ENCODE measurements around the gene PGBD5.

The PGBD5 gene

GRCh38 chr1:230308039-230308438 lies 118.1 kb downstream of the PGBD5 start:
- ChIA-PET CTCF (interaction anchor here (1.5 kb wide), 1 partner anchor 646 kb away, joined by 9 read pairs; no protein-coding TSS in a partner anchor), POLR2A (no interaction called here)
- no peak overlapping the region for H3K4me3 ChIP-seq (ENCODE audit: low read depth, low read length)
- TF ChIP-seq CTCF (IDR thresholded peaks at IDR 0.05; ENCODE audit: insufficient read depth, low read length, missing control alignments): no peak
- DNase-seq (ENCODE audit: low read depth, low spot score): no peak

- no peak for DNase-seq (ENCODE audit: low read depth, low spot score)
- no peak for TF ChIP-seq CTCF (IDR thresholded peaks at IDR 0.05; ENCODE audit: insufficient read depth, low read length, missing control alignments)
- ChIA-PET POLR2A (no interaction called here), CTCF (no interaction called here)
- H3K4me3 ChIP-seq (ENCODE audit: low read depth, low read length): no peak overlapping the region
Observed at GRCh38 chr1:230307213-230307612, 118.9 kb downstream of the PGBD5 start.

GRCh38 chr1:230306169-230306568 lies 120.0 kb downstream of the PGBD5 start:
- CTCF ChIA-PET: interaction anchor here (0.6 to 2.6 kb wide), 4 partner anchors 8 to 645 kb away, joined by 3 to 11 read pairs (median 3); no protein-coding TSS in a partner anchor
- no peak for DNase-seq (ENCODE audit: low read depth, low spot score)
- POLR2A ChIA-PET: no interaction called here
- TF ChIP-seq CTCF (IDR thresholded peaks at IDR 0.05; ENCODE audit: insufficient read depth, low read length, missing control alignments): no peak
- no peak overlapping the region for H3K4me3 ChIP-seq (ENCODE audit: low read depth, low read length)

- no peak overlapping the region for H3K4me3 ChIP-seq (ENCODE audit: low read depth, low read length)
- POLR2A ChIA-PET: no interaction called here
- TF ChIP-seq CTCF (IDR thresholded peaks at IDR 0.05; ENCODE audit: insufficient read depth, low read length, missing control alignments): no peak
- CTCF ChIA-PET: interaction anchor here (0.9 to 2.6 kb wide), 3 partner anchors 8 to 644 kb away, joined by 3 to 11 read pairs (median 4); no protein-coding TSS in a partner anchor
- DNase-seq (ENCODE audit: low read depth, low spot score): no peak
Observed at GRCh38 chr1:230303822-230304221, 122.3 kb downstream of the PGBD5 start.

- ChIA-PET POLR2A (no interaction called here), CTCF (interaction anchor here (1.3 to 2.8 kb wide), 4 partner anchors 8 to 642 kb away, joined by 4 to 11 read pairs (median 5); no protein-coding TSS in a partner anchor)
- TF ChIP-seq CTCF (IDR thresholded peaks at IDR 0.05; ENCODE audit: insufficient read depth, low read length, missing control alignments): no peak
- no peak overlapping the region for H3K4me3 ChIP-seq (ENCODE audit: low read depth, low read length)
- no peak for DNase-seq (ENCODE audit: low read depth, low spot score)
Observed at GRCh38 chr1:230303069-230303468, 123.1 kb downstream of the PGBD5 start.

GRCh38 chr1:230301822-230302221 lies 124.3 kb downstream of the PGBD5 start:
- no peak for TF ChIP-seq CTCF (IDR thresholded peaks at IDR 0.05; ENCODE audit: insufficient read depth, low read length, missing control alignments)
- ChIA-PET CTCF (interaction anchor here (1.5 to 2.8 kb wide), 3 partner anchors 12 to 641 kb away, joined by 4 to 11 read pairs (median 6); no protein-coding TSS in a partner anchor), POLR2A (no interaction called here)
- no peak overlapping the region for H3K4me3 ChIP-seq (ENCODE audit: low read depth, low read length)
- DNase-seq (ENCODE audit: low read depth, low spot score): no peak
